Psoas muscle (tissue), 8 donors: ENCODE measurements around the gene CHST11. TPM values are rescaled to one million over a fixed set of nuclear protein-coding genes. Genes with fewer than 3 reads are reported as not detected.

Experiments
- ATAC-seq, 4 donors: fragments of 200-7000 bp; cut with Tn5 transposase; one replicate each; pipeline ENCODE4 v1.9.1; 2020; ENCODE audit warnings: moderate library complexity in 3 of 4, mild to moderate bottlenecking in 2 of 4
- DNase-seq, 2 donors: peaks; one replicate each; pipeline ENCODE4 v3.0.0-alpha.2; 2020
- H3K27ac ChIP-seq: fragments of 200-600 bp; one replicate; pipeline ENCODE4 v1.8.0; 2022
- H3K27me3 ChIP-seq, 3 donors: fragments of 200-600 bp in 1 of 3; one replicate each; pipeline versions ENCODE4 v1.6.1 to v1.8.0; 2013 to 2022; ENCODE audit warnings: low read length in 2 of 3, mild to moderate bottlenecking in 2 of 3, moderate library complexity in 1 of 3; ENCODE audit not compliant: insufficient read depth in 3 of 3
- H3K36me3 ChIP-seq, 2 donors: fragments of 200-600 bp in 1 of 2; one replicate each; pipeline versions ENCODE4 v1.6.1 to v1.8.0; 2013 to 2022; ENCODE audit warnings: low read depth in 1 of 2, mild to moderate bottlenecking in 1 of 2, moderate library complexity in 1 of 2; ENCODE audit not compliant: insufficient read depth in 1 of 2
- H3K4me1 ChIP-seq: fragments of 200-600 bp; one replicate; pipeline ENCODE4 v1.8.0; 2022
- H3K4me3 ChIP-seq: fragments of 200-600 bp; one replicate; pipeline ENCODE4 v1.8.0; 2022; ENCODE audit warnings: mild to moderate bottlenecking
- H3K9me3 ChIP-seq: fragments of 200-600 bp; one replicate; pipeline ENCODE4 v1.8.0; 2022
- CTCF ChIP-seq: fragments of 200-600 bp; IDR thresholded peaks from one replicate; pipeline ENCODE4 v1.8.0; 2022; ENCODE audit warnings: antibody characterized with exemption
- WGBS, 3 donors: extraction: QIAGEN DNeasy Blood & Tissue Kit; methylation state at CpG; one replicate each; pipeline versions ENCODE4 v1.1.6 to v1.1.7; 2013; 5-methylcytosine and 5-hydroxymethylcytosine counted together
- intact Hi-C, 2 donors: fragments of 100-400 bp; cut with DNase I; formaldehyde crosslinking; loops; one replicate each; pipeline versions ENCODE4 v1.11.0 to v1.14.2; 2022
- polyA plus RNA-seq, 3 donors: library from polyadenylated mRNA; stranded (reverse); fragments of 200-250 nt; gene quantifications; one replicate each; pipeline ENCODE4 v1.2.3, GENCODE V29; 2013
- total RNA-seq, 4 donors: library from RNA; stranded (reverse); fragmentation: NEBNext Ultra II Directional in 2 of 4; extraction: Animal tissue kit (Norgen Biotek cat#: 25700) in 2 of 4; gene quantifications; one replicate each; pipeline versions ENCODE4 v1.2.1 to v1.2.4, GENCODE V29; 2021 to 2023
- donor health status: healthy with polysubstance abuse.
- donor health status: DM: no; HTN: no; CAD: no; lungs with moderate emphysema.
- donor health status: Bipolar disorder and iron deficiency.
- donor health status: healthy.
- donor health status: DM: yes; HTN: yes; CAD: no.
- donor health status: DM: no; HTN: no; CAD: no.
- donor health status: DM: no; HTN: no; CAD: no.
- donor health status: DM: yes; HTN: yes; CAD: no.

The CHST11 gene
- total and polyA plus RNA-seq, 7 donors: 0.52 to 1.6 (median 1.0) TPM

GRCh38 chr12:104615048-104615561 is 158.4 kb downstream of the CHST11 start:
- WGBS, 3 donors: 21 to 39% (median 23%) methylated on average over 12 of the region's 12 CpGs
- H3K9me3 ChIP-seq: no peaks in the 10 kb centered on the region
- no peak overlapping the region for H3K27ac ChIP-seq
- ATAC-seq (peak in 3 of 4 donors; percentile 35 to 60 (median 48)), DNase-seq (peak; percentile 60 to 78)
- no peaks in the 10 kb centered on the region for H3K27me3 ChIP-seq
- H3K4me1 ChIP-seq: no peaks in the 10 kb centered on the region
- no peaks in the 10 kb centered on the region for H3K36me3 ChIP-seq
- TF ChIP-seq CTCF: no peak
- intact Hi-C loops: no loop called here
- H3K4me3 ChIP-seq: no peak overlapping the region

- no peak for ATAC-seq
- intact Hi-C loops: no loop called here
- WGBS, 3 donors: 75 to 85% (median 81%) methylated on average over 5 of the region's 5 CpGs
Measured at GRCh38 chr12:104618691-104619090, 161.9 kb downstream of the CHST11 start.

GRCh38 chr12:104619305-104619704 is 162.6 kb downstream of the CHST11 start:
- ATAC-seq: no peak
- no peaks in the 10 kb centered on the region for H3K27me3 ChIP-seq
- intact Hi-C loops: no loop called here
- TF ChIP-seq CTCF: no peak
- DNase-seq: no peak
- H3K4me3 ChIP-seq: no peak overlapping the region
- 70 to 80% (median 74%) methylated on average over 7 of the region's 7 CpGs for WGBS, 3 donors
- H3K4me1 ChIP-seq: no peaks in the 10 kb centered on the region
- no peaks in the 10 kb centered on the region for H3K9me3 ChIP-seq
- H3K27ac ChIP-seq: no peak overlapping the region
- no peaks in the 10 kb centered on the region for H3K36me3 ChIP-seq

More at GRCh38 chr12:104618691-104619090, 161.9 kb downstream of the CHST11 start:
- no peaks in the 10 kb centered on the region for H3K36me3 ChIP-seq
- no peak overlapping the region for H3K4me3 ChIP-seq
- H3K4me1 ChIP-seq: no peaks in the 10 kb centered on the region
- H3K27me3 ChIP-seq: no peaks in the 10 kb centered on the region
- no peaks in the 10 kb centered on the region for H3K9me3 ChIP-seq
- no peak for DNase-seq
- no peak overlapping the region for H3K27ac ChIP-seq
- no peak for TF ChIP-seq CTCF

- intact Hi-C loops: no loop called here
- no peak for TF ChIP-seq CTCF
- DNase-seq: no peak
- WGBS, 3 donors: 59 to 68% (median 63%) methylated on average over 5 of the region's 5 CpGs
- H3K4me1 ChIP-seq: no peaks in the 10 kb centered on the region
- no peak overlapping the region for H3K4me3 ChIP-seq
- no peaks in the 10 kb centered on the region for H3K27me3 ChIP-seq
- H3K9me3 ChIP-seq: no peaks in the 10 kb centered on the region
- H3K27ac ChIP-seq: no peak overlapping the region
- no peaks in the 10 kb centered on the region for H3K36me3 ChIP-seq
- ATAC-seq: no peak
Measured at GRCh38 chr12:104620837-104621531, 164.2 kb downstream of the CHST11 start.
